Measurements from ENCODE around the gene ZRANB1.
"Not testable (repeated sequence)": the region's sequence is repeated elsewhere in the genome, so short reads cannot be mapped to it uniquely, and the experiment has no call there.

Gene ZRANB1

DNA sequence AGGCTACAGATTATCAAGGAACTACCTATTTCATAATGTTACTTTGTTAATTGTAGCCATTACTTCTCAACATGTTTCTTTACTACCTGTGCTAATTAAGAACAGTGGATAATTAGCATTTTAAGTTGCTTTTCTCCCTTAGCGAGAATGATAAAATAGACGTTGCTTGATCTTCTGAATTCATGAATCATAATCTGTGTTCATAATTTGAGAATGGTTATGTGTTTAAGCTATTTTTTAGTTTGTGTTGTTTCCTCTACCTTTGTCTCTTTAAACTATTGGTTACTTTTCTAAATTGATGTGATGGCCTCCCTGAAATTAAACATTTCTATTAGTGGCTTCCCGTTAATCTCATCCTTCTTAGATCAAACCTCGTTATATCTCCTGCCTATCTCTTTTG lies at the start of gene ZRANB1:
ZRANB1 (plus strand) TSS at position 301 of the 400 bp plus-strand sequence. CDS start 371 bp downstream, outside the sequence.
- no peak for DNase-seq

GRCh38 chr10:124892905-124893304 lies 49.0 kb upstream of the ZRANB1 start:
- DNase-seq = no peak

GRCh38 chr10:124894569-124895215 lies 47.2 kb upstream of the ZRANB1 start:
- no peak for DNase-seq

DNA sequence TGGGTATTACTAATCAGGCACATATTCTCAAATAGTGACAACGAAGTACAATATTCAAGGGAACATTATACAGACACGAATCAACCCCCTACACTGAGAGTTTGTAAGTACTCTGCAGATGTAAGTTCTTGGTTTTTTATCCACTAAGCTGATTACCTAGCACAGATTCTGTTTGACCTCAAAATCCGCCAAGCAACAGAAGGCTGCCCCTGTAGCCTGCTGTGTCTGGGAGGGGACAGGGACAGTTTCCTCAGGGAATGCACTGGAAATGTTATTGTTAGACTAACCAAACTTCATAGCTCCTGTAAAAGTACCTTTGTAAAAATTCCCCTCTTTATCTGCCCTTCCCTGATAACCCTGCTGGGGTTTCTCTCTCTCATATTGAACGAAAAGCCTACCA lies 45.2 kb upstream of the ZRANB1 start:
- peak; percentile 93 for DNase-seq

DNA sequence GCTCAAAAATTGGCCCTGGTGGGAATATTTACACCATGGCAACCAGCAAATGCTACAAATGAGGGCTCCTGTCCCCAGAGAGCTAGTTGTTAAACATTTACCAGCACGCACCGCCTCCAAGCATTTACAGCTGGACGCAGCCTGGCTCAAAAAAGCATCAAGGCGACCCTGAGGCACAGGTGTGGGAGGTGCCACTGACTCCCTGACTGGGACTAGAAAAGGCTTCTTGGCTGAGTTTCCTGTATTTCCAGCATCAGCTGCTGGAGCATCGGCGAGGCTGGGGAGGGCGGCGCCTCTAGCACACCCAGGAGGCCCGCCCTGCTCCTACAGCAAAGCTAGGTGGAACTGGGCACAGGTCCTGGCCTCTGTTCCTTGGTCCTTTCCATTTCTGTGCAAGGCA lies 43.5 kb upstream of the ZRANB1 start:
- DNase-seq = no peak

DNA sequence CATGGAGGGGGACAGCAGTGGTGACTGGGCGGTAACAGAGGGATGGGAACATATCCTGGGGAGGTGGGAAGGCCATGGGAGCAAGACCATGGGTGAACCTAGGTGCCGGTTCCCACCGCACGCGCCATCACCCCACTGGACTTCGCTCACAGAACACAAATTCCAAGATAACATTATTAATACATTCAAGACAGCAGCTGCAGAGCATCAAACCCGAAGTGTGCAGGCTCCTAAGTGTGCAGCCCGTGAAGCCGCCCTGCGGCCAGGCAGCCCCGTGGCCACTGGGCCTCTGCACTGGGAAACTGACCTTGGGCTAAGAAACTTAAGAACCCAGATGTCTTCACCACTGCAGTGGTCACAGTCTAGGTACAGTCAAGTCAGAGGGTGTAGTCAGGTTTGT lies 42.8 kb upstream of the ZRANB1 start:
- no peak for DNase-seq

GRCh38 chr10:124902462-124902861 lies 39.5 kb upstream of the ZRANB1 start:
- DNase-seq = no peak

DNA sequence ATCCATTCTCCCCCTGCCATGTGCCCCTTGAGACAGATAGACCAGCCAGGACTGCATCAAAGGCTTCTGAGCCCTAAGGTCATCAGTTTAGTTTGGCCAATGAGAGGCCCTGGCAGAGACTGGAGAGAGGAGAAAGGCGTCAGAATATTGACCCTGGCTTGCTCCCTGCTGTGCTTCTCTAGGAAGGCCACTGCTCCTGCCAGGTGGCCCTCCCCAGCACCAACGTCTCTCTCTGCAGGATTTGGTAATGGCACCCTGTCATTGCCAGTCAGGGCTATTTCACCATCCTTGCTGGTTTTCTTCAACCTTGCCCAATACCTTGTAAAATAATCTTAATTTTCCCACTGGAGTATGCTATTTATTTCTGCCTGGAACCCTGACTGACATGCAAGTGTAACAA lies 38.8 kb upstream of the ZRANB1 start:
- no peak for DNase-seq

GRCh38 chr10:124904796-124905195 lies 37.1 kb upstream of the ZRANB1 start:
- no peak for DNase-seq

DNA sequence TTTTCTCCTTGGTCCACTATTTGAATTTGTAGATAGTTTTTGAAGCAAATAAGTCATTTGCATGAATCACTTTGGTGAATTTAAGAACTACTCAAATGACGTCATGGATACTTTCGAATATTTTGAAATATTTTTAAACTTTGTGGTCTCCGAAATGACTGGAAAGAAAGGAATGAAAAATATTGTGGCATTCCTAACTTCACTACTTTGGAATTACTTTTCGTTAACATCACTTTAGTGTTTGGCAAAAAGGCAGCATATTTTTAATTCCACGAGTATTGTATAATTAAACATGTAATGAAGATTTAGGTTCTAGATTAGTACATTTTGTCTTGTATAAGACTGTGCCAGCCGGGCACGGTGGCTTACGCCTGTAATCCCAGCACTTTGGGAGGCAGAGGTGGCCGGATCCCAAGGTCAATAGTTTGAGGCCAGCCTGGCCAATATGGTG lies 35.3 kb upstream of the ZRANB1 start:
- no peak for DNase-seq

DNA sequence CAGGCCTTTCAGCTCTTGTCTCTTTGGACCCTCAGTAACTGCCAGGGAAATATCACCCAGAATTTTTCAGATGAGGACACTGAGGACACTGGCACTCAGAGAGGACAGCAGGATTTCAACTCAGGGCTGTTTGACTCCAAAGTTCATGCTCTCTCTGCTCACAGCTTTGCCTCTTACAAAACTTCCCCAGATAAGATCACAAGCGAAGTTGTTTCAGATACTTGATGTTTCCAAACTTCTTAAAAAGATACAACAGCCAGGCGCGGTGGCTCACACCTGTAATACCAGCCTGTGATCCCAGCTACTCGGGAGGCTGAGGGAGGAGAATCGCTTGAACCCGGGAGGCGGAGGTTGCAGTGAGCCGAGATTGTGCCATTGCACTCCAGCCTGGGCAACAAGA lies 32.4 kb upstream of the ZRANB1 start:
- no peak for DNase-seq

- DNase-seq = no peak
Observed at GRCh38 chr10:124911124-124912067, 30.5 kb upstream of the ZRANB1 start.

DNA sequence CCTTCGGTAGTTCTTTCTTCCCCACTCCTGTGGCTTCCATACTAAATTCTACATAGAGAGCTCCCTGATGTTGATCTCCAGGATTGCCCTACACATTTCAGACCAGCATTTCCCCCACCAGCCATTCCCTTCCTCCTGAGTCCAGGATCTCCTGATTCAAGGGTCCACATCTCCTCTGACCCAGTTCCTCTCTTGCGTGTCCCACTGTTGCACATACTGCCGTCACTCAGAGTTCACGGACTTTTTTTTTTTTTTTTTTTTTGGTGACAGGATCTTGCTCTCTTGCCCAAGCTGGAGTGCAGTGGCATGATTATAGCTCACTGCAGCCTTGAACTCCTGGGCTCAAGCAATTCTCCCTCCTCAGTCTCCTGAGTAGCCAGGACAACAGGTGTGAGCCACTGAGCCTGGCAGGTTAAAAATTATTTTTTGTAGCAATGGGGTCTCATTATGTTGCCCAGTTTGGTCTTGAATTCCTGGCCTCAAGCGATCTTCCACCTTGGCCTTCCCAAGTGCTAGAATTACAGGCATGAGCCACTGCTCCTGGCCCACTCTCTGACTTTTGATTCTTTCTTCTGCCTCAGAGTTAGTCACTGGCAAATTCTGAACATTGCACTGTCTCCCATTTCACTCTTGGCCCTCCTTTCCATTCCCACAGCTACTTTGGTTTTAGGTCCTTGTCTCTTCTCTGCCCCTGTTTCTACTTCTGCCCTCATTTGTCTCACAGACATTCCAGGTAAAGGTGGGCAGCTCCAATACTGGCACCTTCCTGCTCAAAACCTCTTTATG lies 29.6 kb upstream of the ZRANB1 start:
- no peak for DNase-seq

DNA sequence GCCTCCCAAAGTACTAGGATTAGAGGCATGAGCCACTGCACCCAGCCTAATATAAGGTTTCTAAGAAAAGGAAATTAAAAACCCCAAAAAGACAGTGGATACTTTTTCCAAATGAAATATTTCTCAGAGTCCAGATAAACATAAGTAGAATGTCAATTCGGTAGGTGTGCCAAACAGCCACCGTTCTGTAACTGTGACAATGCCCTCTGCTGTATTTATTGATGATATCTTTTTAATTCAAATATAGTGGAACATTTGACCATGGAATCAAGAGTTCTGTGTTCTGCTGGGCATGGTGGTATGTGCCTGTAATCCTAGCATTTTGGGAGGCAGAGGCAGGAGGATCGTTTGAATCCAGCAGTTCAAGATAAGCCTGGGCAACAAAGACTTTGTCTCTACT lies 28.8 kb upstream of the ZRANB1 start:
- DNase-seq = no peak

- DNase-seq = not testable (repeated sequence)
Observed at GRCh38 chr10:124914398-124914797, 27.5 kb upstream of the ZRANB1 start.

GRCh38 chr10:124916098-124916584 lies 25.8 kb upstream of the ZRANB1 start:
- peak; percentile 41 for DNase-seq

DNA sequence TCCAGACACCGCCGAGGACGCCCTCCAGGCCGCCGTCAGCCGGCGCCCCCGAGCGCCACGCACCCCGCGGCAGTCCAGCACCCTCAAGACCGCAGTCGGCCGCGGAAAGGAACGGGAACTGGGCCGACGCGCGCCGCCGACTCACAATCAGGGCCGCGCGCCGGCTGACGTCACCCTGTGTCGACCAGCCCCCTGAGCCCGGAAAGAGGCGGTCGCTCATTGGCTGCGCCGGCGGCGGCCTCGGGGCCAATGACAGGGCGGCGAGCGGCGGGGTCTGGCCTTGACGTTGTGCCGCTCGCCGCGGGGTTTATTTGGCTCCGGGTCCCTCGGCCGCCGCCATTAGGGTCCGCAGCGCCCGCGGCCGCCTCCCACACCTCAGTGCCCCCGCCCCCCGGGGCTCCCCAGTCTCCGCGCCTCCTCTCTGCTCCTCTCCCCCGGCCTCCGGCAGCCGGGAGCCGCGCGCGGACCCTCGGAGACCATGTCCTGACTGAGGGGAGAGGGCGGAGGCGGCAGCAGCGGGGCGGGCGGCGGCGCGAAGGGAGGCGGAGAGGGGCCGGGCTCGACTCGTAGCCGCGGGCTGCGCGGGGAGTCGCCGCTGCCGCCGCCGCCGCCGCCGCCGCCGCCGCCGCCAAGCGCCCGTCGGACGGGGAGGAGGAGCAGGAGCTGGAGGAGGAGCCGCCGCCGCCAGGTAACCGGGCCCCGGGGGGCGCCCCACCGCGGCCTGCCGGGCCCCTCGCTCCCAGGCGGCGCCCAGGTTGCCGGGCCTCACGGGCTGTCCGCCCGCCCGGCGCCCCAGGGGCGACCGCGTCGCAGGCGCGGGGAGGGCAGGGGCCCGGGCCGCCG lies 25.1 kb upstream of the ZRANB1 start:
- peak; percentile 97 for DNase-seq

- peak; percentile 24 for DNase-seq
Observed at GRCh38 chr10:124917428-124918190, 24.3 kb upstream of the ZRANB1 start.

- no peak for DNase-seq
Observed at GRCh38 chr10:124918191-124918830, 23.6 kb upstream of the ZRANB1 start.

DNA sequence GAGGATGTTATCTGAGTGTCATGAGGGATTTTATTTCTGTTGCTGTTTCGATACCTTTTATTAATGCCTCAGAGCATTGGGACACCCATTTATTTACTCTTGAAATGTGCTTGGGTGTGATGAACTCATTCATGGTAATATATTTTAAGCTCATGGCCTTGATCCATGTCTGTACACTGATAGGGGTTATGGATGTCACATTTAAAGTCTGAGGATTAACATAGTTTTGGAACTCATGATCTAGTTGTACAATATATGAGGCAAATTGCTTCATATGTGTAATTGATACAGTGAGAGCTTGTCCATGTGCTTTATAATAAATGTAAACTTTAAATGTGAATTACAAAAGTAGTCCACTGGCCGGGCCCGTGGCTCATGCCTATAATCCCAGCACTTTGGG lies 23.0 kb upstream of the ZRANB1 start:
- DNase-seq = no peak

DNA sequence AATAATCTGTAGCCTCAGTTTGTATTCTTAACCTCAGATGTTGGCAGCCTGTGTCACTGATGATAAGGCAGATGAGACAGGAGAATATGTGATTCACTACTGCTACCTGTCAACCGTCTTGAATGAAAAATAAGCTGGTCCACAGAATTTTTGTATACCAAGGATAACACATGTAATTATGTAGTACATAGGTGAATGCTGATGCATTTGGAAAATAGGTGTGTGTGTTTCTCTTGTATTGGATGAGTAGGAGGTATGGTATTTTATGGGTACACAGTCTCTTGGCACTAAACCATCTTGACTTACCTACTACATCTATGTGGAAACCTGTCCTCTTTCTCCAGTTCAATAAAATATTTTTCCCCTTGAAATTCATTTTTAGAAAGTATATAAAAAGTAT lies 20.7 kb upstream of the ZRANB1 start:
- DNase-seq = no peak

Measured in NCI-H82 (cell line).